ENCODE data around the gene MRPS35. TPM values are rescaled to one million over a fixed set of nuclear protein-coding genes. Genes with fewer than 3 reads are reported as not detected.

Gene MRPS35
- total RNA-seq, 4 donors from 2014 or later: 76.3 to 153 (median 98.2) TPM

DNA sequence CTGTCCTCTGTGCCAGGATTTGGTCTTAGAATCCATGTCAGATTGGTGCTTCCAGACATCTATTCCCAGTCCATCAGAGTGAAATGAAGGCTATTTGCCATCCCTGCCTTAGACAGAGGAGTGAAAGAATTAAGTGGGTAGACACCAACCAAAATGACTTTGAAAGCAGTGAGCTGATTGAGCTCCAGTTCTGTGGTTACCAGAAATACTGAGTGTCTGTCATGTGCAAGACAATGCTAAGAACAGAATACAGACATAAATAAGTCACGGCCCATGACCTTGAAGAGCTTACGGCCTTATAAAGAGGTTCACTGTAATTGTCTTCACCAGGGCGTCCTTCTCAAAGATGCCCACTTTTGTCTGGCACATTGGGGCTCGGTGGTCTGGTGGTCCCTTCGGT lies 91.0 kb downstream of the MRPS35 start:
- Histone ChIP-seq H3K27me3 (no peaks in the 10 kb centered on the region), H3K4me3 (no peak overlapping the region), H3K27ac (no peak overlapping the region), H3K4me1 (no peaks in the 10 kb centered on the region), H3K36me3 (peaks cover 2 to 17% of the 10 kb centered on the region in 2 donors), H3K9me3 (no peaks in the 10 kb centered on the region)
- intact Hi-C loops (cut with DNase I; ENCODE audit: low total_unique reads) (no loop called here), in situ Hi-C loops (cut with MboI; ENCODE audit: low sequenced_read_pairs in 4 of 4) (no loop called here)
- DNase-seq (no peak), ATAC-seq (no peak)
- no peak for TF ChIP-seq POLR2A (IDR thresholded peaks at IDR 0.05)
- TF ChIP-seq, protein P1, sequence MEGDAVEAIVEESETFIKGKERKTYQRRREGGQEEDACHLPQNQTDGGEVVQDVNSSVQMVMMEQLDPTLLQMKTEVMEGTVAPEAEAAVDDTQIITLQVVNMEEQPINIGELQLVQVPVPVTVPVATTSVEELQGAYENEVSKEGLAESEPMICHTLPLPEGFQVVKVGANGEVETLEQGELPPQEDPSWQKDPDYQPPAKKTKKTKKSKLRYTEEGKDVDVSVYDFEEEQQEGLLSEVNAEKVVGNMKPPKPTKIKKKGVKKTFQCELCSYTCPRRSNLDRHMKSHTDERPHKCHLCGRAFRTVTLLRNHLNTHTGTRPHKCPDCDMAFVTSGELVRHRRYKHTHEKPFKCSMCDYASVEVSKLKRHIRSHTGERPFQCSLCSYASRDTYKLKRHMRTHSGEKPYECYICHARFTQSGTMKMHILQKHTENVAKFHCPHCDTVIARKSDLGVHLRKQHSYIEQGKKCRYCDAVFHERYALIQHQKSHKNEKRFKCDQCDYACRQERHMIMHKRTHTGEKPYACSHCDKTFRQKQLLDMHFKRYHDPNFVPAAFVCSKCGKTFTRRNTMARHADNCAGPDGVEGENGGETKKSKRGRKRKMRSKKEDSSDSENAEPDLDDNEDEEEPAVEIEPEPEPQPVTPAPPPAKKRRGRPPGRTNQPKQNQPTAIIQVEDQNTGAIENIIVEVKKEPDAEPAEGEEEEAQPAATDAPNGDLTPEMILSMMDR (IDR thresholded peaks at IDR 0.05 in 4 of 5, conservative IDR thresholded peaks at IDR 0.05 in 1 of 5): no peak

DNA sequence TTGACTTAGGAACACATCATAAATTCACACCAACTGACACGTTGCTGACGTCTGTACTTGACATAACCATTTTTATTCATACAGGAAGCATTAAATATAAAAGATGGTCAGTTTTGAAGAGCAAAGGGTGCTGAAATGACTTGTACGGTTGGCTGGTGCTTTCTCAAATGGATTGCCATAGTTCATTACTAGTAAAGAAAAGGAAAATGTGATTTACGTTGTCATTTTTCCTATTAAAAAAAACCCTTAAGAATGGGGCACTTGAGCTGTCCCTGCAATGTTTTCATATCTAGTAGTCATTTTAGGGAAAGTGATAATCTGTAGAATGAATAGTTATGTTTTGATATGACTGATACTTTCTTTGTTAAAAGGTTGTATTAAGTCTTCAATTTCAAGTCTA lies 91.9 kb downstream of the MRPS35 start:
- Histone ChIP-seq H3K4me3 (no peak overlapping the region), H3K27ac (no peak overlapping the region), H3K27me3 (no peaks in the 10 kb centered on the region), H3K9me3 (no peaks in the 10 kb centered on the region), H3K4me1 (no peaks in the 10 kb centered on the region), H3K36me3 (peaks cover 2 to 12% of the 10 kb centered on the region in 2 donors)
- in situ Hi-C loops (cut with MboI; ENCODE audit: low sequenced_read_pairs in 4 of 4) (no loop called here), intact Hi-C loops (cut with DNase I; ENCODE audit: low total_unique reads) (no loop called here)
- no peak for TF ChIP-seq POLR2A (IDR thresholded peaks at IDR 0.05)
- TF ChIP-seq, protein P1 (IDR thresholded peaks at IDR 0.05 in 4 of 5, conservative IDR thresholded peaks at IDR 0.05 in 1 of 5): no peak
- ATAC-seq (no peak), DNase-seq (no peak)

DNA sequence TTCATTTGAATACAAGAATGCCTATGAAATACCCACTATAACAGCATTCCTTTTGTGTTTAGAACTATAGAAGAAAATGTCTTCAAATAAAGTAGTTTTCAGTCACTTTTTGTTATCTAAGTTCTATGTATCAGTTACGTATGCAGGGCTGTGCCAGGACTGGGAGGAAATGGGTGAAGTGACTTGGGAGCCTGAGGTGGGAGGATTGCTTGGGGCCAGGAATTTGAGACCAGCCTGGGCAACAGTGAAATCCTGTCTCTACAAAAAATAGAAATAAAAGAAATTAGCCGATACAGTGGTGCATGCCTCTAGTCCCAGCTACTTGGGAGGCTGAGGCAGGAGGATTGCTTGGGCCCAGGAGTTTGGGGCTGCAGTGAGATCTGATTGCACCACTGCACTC lies 92.3 kb downstream of the MRPS35 start:
- Histone ChIP-seq H3K27ac (no peak overlapping the region), H3K36me3 (peaks cover 2 to 8% of the 10 kb centered on the region in 2 donors), H3K27me3 (no peaks in the 10 kb centered on the region), H3K4me1 (no peaks in the 10 kb centered on the region), H3K9me3 (no peaks in the 10 kb centered on the region), H3K4me3 (no peak overlapping the region)
- no peak for TF ChIP-seq POLR2A (IDR thresholded peaks at IDR 0.05)
- TF ChIP-seq, protein P1 (IDR thresholded peaks at IDR 0.05 in 4 of 5, conservative IDR thresholded peaks at IDR 0.05 in 1 of 5): no peak
- DNase-seq (no peak), ATAC-seq (no peak)
- intact Hi-C loops (cut with DNase I; ENCODE audit: low total_unique reads) (no loop called here), in situ Hi-C loops (cut with MboI; ENCODE audit: low sequenced_read_pairs in 4 of 4) (no loop called here)

DNA sequence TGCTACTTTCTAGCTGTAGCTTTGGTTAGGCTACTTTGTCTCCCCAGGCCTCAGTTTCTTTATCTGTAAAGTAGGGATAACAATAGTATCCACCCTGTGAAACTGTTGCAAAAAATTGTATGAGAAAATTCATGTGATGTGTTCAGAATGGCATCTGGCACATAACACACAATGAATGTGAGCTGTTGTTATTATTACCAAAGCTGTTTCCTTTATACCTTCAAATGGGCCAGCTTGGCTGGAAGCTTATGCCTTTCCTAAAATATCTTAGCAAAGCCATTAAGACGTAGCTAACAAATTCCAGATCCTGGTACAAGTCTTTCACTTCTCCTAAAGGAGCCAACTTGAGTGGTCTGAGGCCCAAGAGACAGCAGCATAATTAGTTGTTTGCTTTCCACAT lies 94.6 kb downstream of the MRPS35 start:
- ATAC-seq (no peak), DNase-seq (no peak)
- H3K27me3 ChIP-seq: no peaks in the 10 kb centered on the region
- no peaks in the 10 kb centered on the region for H3K4me1 ChIP-seq
- intact Hi-C loops (cut with DNase I; ENCODE audit: low total_unique reads): no loop called here
- H3K9me3 ChIP-seq: no peaks in the 10 kb centered on the region
- H3K36me3 ChIP-seq: no peaks in the 10 kb centered on the region
- in situ Hi-C loops (cut with MboI; ENCODE audit: low sequenced_read_pairs in 4 of 4): no loop called here
- H3K27ac ChIP-seq: no peak overlapping the region
- TF ChIP-seq POLR2A (IDR thresholded peaks at IDR 0.05): no peak
- H3K4me3 ChIP-seq: no peak overlapping the region

Other genes with a start within 250 kb of the MRPS35 start
- 10 to 100 TPM; 18.3 to 33.2 (median 27.4) TPM for gene PPFIBP1, start 186.6 kb upstream of the MRPS35 start, total RNA-seq
- gene REP15, start 14.4 kb upstream of the MRPS35 start, total RNA-seq: 1 to 10 TPM in 2 of 4 donors, under 1 TPM in 1, not detected in 1; 0.92 to 1.8 (median 1.4) TPM
- gene KLHL42, start 69.4 kb downstream of the MRPS35 start, total RNA-seq: 1 to 10 TPM; 3.4 to 6.2 (median 4.4) TPM
- not detected for gene MANSC4, start 69.4 kb downstream of the MRPS35 start, total RNA-seq

Data from gastrocnemius medialis (tissue), 4 donors.